Thymus (tissue), 14 donors: ENCODE data around the gene CIAPIN1. TPM values are rescaled to one million over a fixed set of nuclear protein-coding genes. Genes with fewer than 3 reads are reported as not detected.
A peak's percentile ranks its signal among the peaks of the same experiment; 100 is the strongest.

ENCODE experiments used
- DNase-seq, 9 donors: peaks; one replicate each; pipeline ENCODE4 v3.0.0-alpha.2; 2013; ENCODE audit warnings: low spot score in 9 of 9, low read depth in 6 of 9, missing footprints in 1 of 9
- H3K27ac ChIP-seq, 2 donors: one replicate each; pipeline ENCODE4 v1.5.1; 2013; ENCODE audit warnings: control low read depth in 1 of 2, low read depth in 1 of 2, low read length in 1 of 2, mild to moderate bottlenecking in 1 of 2, moderate library complexity in 1 of 2
- H3K27me3 ChIP-seq, 2 donors: one replicate each; pipeline ENCODE4 v1.5.1; 2013; ENCODE audit warnings: low read length in 1 of 2; ENCODE audit not compliant: control insufficient read depth in 2 of 2, insufficient read depth in 1 of 2
- H3K36me3 ChIP-seq, 2 donors: one replicate each; pipeline ENCODE4 v1.5.1; 2013; ENCODE audit warnings: low read length in 1 of 2, mild to moderate bottlenecking in 1 of 2, moderate library complexity in 1 of 2; ENCODE audit not compliant: control insufficient read depth in 2 of 2, insufficient read depth in 2 of 2
- H3K4me1 ChIP-seq, 2 donors: one replicate each; pipeline ENCODE4 v1.5.1; 2013; ENCODE audit warnings: low read length in 2 of 2; ENCODE audit not compliant: control insufficient read depth in 2 of 2, insufficient read depth in 2 of 2
- H3K4me3 ChIP-seq, 2 donors: one replicate each; pipeline ENCODE4 v1.5.1; 2013; ENCODE audit warnings: low read length in 2 of 2, control low read depth in 1 of 2, mild to moderate bottlenecking in 1 of 2
- H3K9me3 ChIP-seq, 2 donors: one replicate each; pipeline ENCODE4 v1.5.1; 2013; ENCODE audit warnings: low read length in 1 of 2, mild to moderate bottlenecking in 1 of 2; ENCODE audit not compliant: control insufficient read depth in 2 of 2, insufficient read depth in 1 of 2
- WGBS: extraction: QIAGEN DNeasy Blood & Tissue Kit; methylation state at CpG from one replicate; pipeline ENCODE4 v1.1.7; 2013; 5-methylcytosine and 5-hydroxymethylcytosine counted together
- long read RNA-seq, 10 donors: transcript quantifications; one replicate each; lab custom pipeline, GENCODE V29; 2026
- polyA plus RNA-seq: library from polyadenylated mRNA; stranded (reverse); fragments of 200-250 nt; gene quantifications from one replicate; pipeline ENCODE4 v1.2.3, GENCODE V29; 2013
- total RNA-seq: library from RNA; stranded (reverse); fragments of 120-200 nt; gene quantifications from one replicate; pipeline ENCODE4 v1.2.4, GENCODE V29; 2013
- donor health status: healthy.

Gene CIAPIN1
- 49.8 TPM for total RNA-seq
- 61.9 TPM for polyA plus RNA-seq
- long read RNA-seq, donor 1, partial matches to known transcripts = 0 of 5 reads
- long read RNA-seq, donor 1, other reads (novel, unspliced or antisense) = 0 of 5 reads
- long read RNA-seq, donor 2 = 0 reads
- long read RNA-seq, donor 3, transcript CIAPIN1-209 (9 exons, 2,016 nt) = minor isoform, 7 of 37 reads
- long read RNA-seq, donor 3, transcript CIAPIN1-201 (9 exons, 2,182 nt) = major isoform, 28 of 37 reads
- long read RNA-seq, donor 3, partial matches to known transcripts = 0 of 37 reads
- long read RNA-seq, donor 3, other reads (novel, unspliced or antisense) = 0 of 37 reads
- long read RNA-seq, donor 4, transcript CIAPIN1-201 (9 exons, 2,182 nt) = major isoform, 7 of 64 reads
- long read RNA-seq, donor 4, partial matches to known transcripts = 42 of 64 reads
- long read RNA-seq, donor 4, other reads (novel, unspliced or antisense) = 12 of 64 reads
- long read RNA-seq, donor 5, transcript CIAPIN1-201 (9 exons, 2,182 nt) = major isoform, 20 of 29 reads
- long read RNA-seq, donor 5, partial matches to known transcripts = 7 of 29 reads
- long read RNA-seq, donor 5, other reads (novel, unspliced or antisense) = 0 of 29 reads
- long read RNA-seq, donor 6, transcript CIAPIN1-201 (9 exons, 2,182 nt) = major isoform, 16 of 31 reads
- long read RNA-seq, donor 6, partial matches to known transcripts = 11 of 31 reads
- long read RNA-seq, donor 6, other reads (novel, unspliced or antisense) = 0 of 31 reads
- long read RNA-seq, donor 7, transcript CIAPIN1-201 (9 exons, 2,182 nt) = major isoform, 19 of 29 reads
- long read RNA-seq, donor 7, partial matches to known transcripts = 7 of 29 reads
- long read RNA-seq, donor 7, other reads (novel, unspliced or antisense) = 0 of 29 reads
- long read RNA-seq, donor 8, transcript CIAPIN1-201 (9 exons, 2,182 nt) = major isoform, 5 of 7 reads
- long read RNA-seq, donor 8, partial matches to known transcripts = 0 of 7 reads
- long read RNA-seq, donor 8, other reads (novel, unspliced or antisense) = 0 of 7 reads
- long read RNA-seq, donor 9, transcript CIAPIN1-201 (9 exons, 2,182 nt) = major isoform, 11 of 12 reads
- long read RNA-seq, donor 9, partial matches to known transcripts = 0 of 12 reads
- long read RNA-seq, donor 9, other reads (novel, unspliced or antisense) = 0 of 12 reads
- long read RNA-seq, donor 10, transcript CIAPIN1-201 (9 exons, 2,182 nt) = major isoform, 12 of 12 reads
- long read RNA-seq, donor 10, partial matches to known transcripts = 0 of 12 reads
- long read RNA-seq, donor 10, other reads (novel, unspliced or antisense) = 0 of 12 reads

- Histone ChIP-seq H3K4me3 (peak within 1 kb of the TSS; percentile 79 to 97), H3K4me1 (peaks cover 6 to 15% of the 10 kb centered on the region in 2 donors), H3K9me3 (no peaks in the 10 kb centered on the region), H3K27ac (peak within 1 kb of the TSS; percentile 70 to 83), H3K27me3 (no peaks in the 10 kb centered on the region), H3K36me3 (peaks cover 9% of the 10 kb centered on the region in 2 donors)
- DNase-seq = peak; percentile 68 to 97 (median 92)
- WGBS = under 1% methylated on average over 68 of the region's 68 CpGs
These were observed at the start of gene CIAPIN1, which contains the start of gene COQ9 for GRCh38 chr16:57447186-57447962. CIAPIN1 (minus strand) TSS chr16:57447385; CDS start chr16:57440928, 6,457 bp downstream. COQ9 (plus strand) TSS chr16:57447479; CDS start chr16:57447506, 27 bp downstream.

- H3K27ac ChIP-seq = no peak overlapping the region
- no peaks in the 10 kb centered on the region for H3K27me3 ChIP-seq
- no peaks in the 10 kb centered on the region for H3K36me3 ChIP-seq
- 97% methylated on average over 4 of the region's 4 CpGs for WGBS
- H3K9me3 ChIP-seq = no peaks in the 10 kb centered on the region
- no peak overlapping the region for H3K4me3 ChIP-seq
- no peaks in the 10 kb centered on the region for H3K4me1 ChIP-seq
- no peak for DNase-seq
These were observed 46.6 kb upstream of the CIAPIN1 start for GRCh38 chr16:57493767-57494166.

GRCh38 chr16:57489229-57489628, 42.0 kb upstream of the CIAPIN1 start:
- Histone ChIP-seq H3K9me3 (no peaks in the 10 kb centered on the region), H3K4me3 (no peak overlapping the region), H3K36me3 (no peaks in the 10 kb centered on the region), H3K27me3 (peaks cover 0 to 12% of the 10 kb centered on the region in 2 donors), H3K27ac (no peak overlapping the region), H3K4me1 (peaks cover 7 to 17% of the 10 kb centered on the region in 2 donors)
- 98% methylated on average over 5 of the region's 5 CpGs for WGBS
- no peak for DNase-seq

- Histone ChIP-seq H3K4me3 (peak overlapping the region in 1 of 2 donors; percentile 59), H3K27ac (no peak overlapping the region), H3K27me3 (peaks cover 0 to 12% of the 10 kb centered on the region in 2 donors), H3K4me1 (peaks cover 7 to 17% of the 10 kb centered on the region in 2 donors), H3K9me3 (no peaks in the 10 kb centered on the region), H3K36me3 (no peaks in the 10 kb centered on the region)
- DNase-seq = no peak
- 97% methylated on average over 8 of the region's 8 CpGs for WGBS
These were observed 40.0 kb upstream of the CIAPIN1 start for GRCh38 chr16:57486858-57487834.

GRCh38 chr16:57485916-57486857, 39.0 kb upstream of the CIAPIN1 start, which contains the start of gene DOK4:
DOK4 (minus strand) TSS chr16:57486493; CDS start chr16:57479507, 6,986 bp downstream.
- H3K9me3 ChIP-seq = no peaks in the 10 kb centered on the region
- H3K4me1 ChIP-seq = peaks cover 7 to 17% of the 10 kb centered on the region in 2 donors
- peak in 7 of 9 donors; percentile 25 to 72 (median 48) for DNase-seq
- H3K36me3 ChIP-seq = no peaks in the 10 kb centered on the region
- peak within 1 kb of the TSS; percentile 46 to 59 for H3K4me3 ChIP-seq
- no peak within 1 kb of the TSS for H3K27ac ChIP-seq
- WGBS = 2% methylated on average over 73 of the region's 73 CpGs
- H3K27me3 ChIP-seq = peaks cover 0 to 12% of the 10 kb centered on the region in 2 donors

GRCh38 chr16:57485091-57485915, 38.1 kb upstream of the CIAPIN1 start:
- 85% methylated on average over 14 of the region's 14 CpGs for WGBS

More at GRCh38 chr16:57485091-57485915, 38.1 kb upstream of the CIAPIN1 start:
- Histone ChIP-seq H3K9me3 (no peaks in the 10 kb centered on the region), H3K4me1 (peaks cover 7 to 19% of the 10 kb centered on the region in 2 donors), H3K27ac (no peak overlapping the region), H3K36me3 (no peaks in the 10 kb centered on the region), H3K4me3 (peak overlapping the region; percentile 46 to 59), H3K27me3 (peaks cover 0 to 13% of the 10 kb centered on the region in 2 donors)
- no peak for DNase-seq
